HL-60/S4 (cell line): ENCODE results near the gene HS2ST1.
"Not testable (repeated sequence)": the region's sequence is repeated elsewhere in the genome, so short reads cannot be mapped to it uniquely, and the experiment has no call there.

Experiments
- in situ Hi-C: fragments of 300-500 bp; cut with MboI; formaldehyde crosslinking; loops from 2 replicates; pipeline ENCODE4 v1.14.3; 2022; ENCODE audit warnings: low sequenced_read_pairs

HS2ST1 gene

DNA sequence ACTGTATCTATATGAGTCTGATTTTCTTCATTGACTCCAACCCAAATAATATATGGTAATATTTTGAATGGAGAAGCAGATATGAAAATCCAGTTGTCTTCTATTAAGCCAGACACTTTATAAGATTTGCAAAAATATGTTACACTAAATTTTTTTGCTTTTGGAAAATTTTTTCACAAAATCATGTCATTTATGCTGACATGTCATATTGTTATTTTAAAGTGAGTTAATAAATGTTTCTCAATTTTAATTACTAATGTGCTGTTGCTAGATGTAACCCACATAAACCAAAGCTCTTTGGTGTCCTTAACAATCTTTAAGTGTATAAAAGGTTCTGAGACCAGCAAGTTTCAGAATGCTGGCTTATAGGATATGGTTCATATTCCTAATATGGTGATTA, 142.5 kb downstream of the HS2ST1 start:
- in situ Hi-C loops = no loop called here

DNA sequence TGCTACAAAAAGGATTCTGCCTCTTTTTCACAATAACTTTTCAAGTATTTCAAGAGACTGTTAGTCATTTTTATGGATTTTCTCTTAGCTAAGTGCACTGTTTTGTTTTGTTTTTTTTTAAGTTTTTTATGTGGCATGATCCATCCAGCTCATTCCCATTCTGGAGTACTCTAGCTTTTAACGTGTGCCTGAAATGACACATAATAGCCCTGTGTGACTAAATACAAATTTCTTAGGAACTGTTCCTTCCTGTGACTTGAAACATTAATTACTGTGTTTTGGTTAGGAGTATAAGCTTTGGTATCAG, 143.9 kb downstream of the HS2ST1 start:
- in situ Hi-C loops = no loop called here

DNA sequence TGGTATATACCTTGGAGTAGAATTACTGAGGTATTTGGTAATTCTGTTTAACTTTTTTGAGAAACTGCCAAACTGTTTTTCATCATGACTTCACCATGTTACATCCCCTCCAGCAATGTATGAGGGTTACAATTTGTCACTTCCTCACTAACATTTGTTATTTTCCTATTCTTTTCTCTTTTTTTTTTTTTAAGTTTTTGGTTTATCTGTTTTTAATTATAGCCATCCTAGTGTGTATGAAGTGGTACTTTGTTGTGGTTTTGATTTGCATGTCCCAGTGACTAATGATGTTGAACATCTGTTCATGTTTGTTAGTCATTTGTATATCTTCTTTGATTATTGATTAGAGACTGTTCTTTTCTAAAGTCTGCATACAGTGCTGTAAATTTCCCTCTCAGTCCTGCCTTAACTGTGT, 147.3 kb downstream of the HS2ST1 start:
- in situ Hi-C loops = no loop called here

DNA sequence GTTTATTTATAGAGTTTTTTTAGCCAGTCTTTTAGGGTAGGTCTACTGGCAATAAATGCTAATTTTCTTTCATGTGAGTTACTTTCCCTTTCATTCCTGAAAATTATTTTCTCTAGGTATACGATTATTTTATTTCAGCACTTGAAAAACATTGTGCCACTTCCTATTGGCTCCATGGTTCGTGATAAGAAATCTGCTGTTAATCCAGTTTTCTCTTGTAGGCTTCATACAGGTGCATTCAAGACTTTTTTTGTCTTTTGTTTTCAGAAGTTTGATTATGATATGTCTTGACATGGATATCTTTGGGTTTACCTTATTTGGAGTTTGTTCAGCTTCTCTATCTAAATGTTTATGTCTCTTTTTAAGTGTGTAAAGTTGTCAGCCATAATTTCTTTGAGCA, 148.3 kb downstream of the HS2ST1 start:
- in situ Hi-C loops = no loop called here

DNA sequence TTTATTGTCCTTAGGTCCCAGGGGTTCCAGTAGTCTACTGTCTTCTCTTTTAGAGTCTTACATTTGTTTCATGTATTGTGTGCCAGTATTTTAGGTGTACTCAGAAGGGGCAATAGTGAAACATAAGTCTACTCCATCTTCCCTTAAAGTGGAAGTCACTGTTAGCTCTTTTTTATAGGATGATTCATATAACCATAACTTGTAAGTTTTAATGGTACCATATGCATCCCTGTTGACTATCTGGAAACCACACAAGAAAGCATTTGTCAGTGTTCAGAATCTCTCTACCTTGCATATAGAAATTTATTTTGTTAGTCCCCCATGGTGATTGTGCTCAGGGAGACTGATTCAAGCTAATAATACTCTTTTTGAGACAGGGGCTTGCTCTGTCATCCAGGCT, 149.9 kb downstream of the HS2ST1 start:
- in situ Hi-C loops = no loop called here

DNA sequence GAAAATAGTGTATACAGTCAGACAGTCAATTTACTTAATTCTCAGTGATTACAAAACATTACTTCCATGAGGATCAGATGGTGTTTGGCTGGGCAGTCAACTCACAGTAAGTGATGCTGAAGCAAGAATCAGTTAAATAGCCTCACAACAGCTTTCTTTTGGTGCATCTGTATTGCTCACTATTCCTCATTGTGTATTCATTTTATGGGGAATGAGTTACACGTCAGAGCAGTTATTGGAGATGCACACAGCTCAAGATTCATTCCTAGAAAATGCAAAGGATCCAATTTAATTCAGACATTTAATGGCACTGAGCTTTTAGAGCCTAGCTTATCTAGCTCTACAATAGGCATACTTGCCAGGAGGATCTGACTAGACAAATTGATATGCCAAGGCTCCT, 150.6 kb downstream of the HS2ST1 start:
- in situ Hi-C loops = no loop called here

DNA sequence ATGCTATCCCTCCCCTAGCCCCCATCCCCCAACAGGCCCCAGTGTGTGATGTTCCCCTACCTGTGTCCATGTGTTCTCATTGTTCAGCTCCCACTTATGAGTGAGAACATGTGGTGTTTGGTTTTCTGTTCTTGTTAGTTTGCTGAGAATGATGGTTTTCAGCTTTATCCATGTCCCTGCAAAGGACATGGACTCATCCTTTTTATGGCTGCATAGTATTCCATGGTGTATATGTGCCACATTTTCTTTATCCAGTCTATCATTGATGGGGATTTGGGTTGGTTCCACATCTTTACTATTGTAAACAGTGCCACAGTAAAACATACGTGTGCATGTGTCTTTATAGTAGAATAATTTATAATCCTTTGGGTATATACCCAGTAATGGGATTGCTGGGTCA, 152.3 kb downstream of the HS2ST1 start:
- in situ Hi-C loops = not testable (repeated sequence)

DNA sequence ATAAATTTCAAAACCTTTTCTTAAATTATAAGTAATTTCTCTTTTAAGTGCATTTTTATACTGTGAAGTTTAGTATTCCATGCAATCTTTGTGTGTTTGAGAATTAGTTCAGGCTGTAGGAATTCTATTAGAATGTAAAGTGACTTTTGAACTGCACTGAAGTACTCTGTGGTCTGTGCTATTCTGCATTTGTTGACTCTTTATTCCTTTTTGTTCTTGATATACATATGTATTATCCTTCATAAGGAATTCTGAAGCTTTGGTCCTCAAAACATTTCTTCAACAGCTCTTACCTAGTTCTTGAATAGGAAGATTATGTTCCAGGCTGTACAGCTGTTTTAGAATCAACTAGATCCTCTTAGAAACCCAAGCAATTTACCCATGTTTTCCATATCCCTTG, 158.0 kb downstream of the HS2ST1 start:
- in situ Hi-C loops = no loop called here

DNA sequence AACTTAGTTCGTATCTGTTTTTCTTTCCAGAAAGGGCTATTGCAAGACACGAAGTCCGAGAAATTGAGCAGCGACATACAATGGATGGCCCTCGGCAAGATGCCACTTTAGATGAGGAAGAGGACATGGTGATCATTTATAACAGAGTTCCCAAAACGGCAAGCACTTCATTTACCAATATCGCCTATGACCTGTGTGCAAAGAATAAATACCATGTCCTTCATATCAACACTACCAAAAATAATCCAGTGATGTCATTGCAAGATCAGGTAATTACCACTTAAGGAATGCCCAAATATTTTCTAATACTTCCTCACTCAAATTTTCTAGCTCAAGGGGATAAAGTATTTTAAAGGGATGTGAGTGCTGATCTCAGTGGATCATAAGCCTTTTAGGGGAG, 158.5 kb downstream of the HS2ST1 start:
- in situ Hi-C loops = no loop called here

DNA sequence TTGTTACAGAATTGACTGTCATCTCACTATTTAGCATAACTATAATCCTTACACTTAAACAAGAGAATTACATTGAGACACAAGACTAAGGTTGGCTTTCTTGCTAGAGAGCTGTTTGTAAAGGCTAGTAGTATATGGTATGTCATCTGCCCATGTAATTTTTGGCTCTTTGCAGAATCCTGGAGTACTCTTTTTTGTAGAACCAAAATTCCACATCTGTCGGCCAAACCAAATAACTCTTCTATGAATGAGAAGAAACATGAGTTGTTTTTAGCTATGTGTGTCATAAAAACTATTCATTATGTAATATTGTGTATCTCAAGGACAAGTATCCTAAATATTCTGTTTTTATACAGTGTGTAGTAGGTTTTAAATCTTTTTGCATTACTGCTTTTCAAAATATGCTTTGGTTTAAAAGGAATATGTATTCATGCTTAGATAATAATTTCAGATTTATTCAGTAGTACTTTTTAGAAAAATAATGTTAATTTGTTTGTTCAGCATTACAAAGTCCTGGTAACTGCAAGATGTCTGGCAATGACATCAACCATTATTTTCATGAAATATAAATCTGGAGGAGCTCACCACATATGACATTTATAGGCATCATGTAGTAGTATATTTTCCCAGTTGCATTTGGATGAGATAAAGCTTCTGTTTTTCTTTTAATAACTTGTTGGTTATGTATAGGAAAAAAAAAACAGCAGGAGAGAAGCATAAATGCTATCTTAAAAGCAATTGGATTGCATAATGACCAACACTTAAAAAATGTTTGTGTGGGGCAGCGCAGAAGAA, 159.8 kb downstream of the HS2ST1 start:
- in situ Hi-C loops = no loop called here

DNA sequence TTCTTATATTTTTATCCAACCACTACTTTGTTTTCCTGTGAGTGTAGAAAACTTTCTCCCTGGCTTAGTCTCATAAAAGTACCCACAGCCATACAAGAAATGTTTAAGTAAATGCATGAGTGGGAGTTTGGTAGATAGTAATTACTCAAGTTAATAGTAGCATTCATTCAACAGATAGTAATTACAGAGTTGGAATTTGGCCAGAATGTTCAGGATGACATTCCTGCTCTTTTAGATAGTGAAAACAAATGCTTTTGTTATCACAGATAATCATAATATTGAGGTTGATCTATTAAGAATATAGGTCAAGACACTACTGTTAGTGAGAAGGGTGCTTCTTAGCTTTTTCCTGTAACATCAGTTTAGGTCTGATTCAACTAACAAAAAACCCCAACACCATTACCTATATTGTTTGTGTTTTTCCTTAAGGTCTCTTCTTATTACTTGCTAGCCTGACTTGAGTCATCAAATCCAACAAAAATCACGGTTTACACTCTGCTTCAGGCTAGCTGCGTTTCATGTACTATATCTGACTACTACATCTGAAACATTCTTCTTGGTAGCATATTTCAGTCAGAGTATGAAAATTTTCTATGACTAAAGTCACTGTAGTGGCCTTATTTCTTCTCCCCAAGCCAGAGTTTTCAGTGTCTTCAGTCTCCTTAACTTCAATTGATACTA, 163.7 kb downstream of the HS2ST1 start:
- in situ Hi-C loops = loop anchor here (25.0 kb wide), 1 partner anchor 241 kb away; no protein-coding TSS in a partner anchor

DNA sequence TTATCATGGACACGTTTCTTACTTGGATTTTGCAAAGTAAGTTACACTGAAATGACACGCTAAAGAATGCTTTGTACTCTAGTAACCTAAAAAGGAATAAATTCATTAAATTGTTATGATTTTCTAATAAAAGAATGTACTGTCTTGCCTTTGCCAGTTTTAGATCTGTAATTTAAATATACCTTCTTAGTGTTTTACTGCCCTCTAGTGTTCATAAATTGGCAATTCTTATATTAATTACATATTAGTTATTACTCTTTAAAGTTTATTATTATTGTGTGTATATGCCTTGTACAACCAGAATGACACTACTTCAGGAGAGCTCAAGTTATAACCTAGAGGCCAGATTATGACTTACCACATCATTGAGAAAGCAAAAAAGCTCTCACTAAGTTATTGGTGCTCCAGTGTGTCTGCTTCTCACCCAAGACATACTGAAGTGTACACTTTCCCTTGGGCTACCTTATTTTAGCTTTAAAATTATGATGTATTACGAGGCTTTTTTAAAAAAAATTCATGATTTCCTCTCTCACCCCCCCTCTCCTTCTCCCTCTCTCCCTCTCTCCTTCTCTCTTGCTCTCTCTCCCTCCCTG, 169.9 kb downstream of the HS2ST1 start:
- in situ Hi-C loops = loop anchor here (25.0 kb wide), 1 partner anchor 247 kb away; no protein-coding TSS in a partner anchor

DNA sequence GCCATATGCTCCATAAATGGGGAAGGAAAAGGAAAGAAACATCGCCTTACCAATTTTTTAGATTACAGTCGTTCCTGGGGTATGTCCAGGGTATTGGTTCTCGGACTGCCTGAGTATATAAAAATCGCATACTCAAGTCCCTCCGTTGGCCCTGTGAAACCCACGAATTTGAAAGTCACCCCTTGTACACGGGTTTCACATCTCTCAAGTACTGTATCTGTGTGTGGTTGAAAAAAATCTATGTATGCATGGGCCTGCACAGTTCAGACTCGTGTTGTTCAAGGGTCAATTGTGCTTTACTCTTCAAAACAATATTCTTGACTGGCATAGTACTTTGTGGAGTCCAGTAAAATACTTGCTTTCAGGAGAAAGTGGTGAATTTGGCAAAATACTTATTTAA, 171.7 kb downstream of the HS2ST1 start:
- in situ Hi-C loops = loop anchor here (25.0 kb wide), 1 partner anchor 249 kb away; no protein-coding TSS in a partner anchor

DNA sequence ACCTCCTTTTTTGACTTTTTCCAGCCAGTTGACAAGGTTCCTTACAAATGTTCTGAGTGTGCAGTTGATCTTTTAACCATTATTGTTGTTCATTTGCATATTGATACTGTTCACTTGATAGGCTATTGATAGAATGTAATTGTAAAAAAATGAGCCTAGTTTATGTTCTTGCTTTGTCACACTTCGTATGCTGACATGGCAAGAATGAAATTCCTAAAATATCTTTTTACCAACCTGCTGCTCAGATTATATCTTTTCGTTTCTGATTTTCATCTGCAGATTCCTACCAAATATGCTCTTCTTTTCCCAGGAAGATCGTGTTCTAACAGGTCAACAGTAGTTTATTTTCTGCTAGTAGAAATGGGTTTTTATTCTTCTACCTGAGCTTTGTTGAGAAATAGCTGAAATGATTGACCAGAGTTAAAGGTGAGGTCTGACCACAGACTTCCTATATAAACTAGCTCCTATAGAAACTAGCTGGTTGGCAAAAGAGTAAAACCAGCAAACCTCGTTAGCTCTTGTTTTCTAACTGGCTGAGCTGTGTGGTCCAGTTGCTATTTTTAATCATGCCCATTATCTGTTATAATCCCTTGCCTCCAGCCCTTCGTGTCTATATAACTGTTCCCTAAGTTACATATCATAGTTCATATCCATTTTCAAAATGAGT, 174.8 kb downstream of the HS2ST1 start:
- in situ Hi-C loops = loop anchor here (25.0 kb wide), 1 partner anchor 252 kb away; no protein-coding TSS in a partner anchor

DNA sequence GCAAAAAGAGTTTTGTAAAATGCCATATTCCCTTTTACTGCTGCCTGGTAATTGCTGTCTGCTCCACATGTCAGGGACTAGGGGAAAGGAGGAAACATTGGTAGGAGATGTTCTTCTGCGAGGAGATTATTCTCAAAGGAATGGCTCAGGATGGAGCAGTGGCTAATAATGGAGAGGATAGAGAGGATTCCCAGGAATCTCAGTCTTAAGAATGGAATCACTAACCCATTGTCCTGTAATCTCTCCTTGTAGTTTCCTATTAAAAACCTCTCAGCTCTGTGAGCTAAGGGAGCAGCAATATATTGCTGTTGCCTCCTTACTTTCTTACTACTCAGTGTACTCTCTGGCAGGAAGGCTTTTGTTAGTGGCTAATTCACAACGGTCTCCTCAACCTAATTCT, 175.4 kb downstream of the HS2ST1 start:
- in situ Hi-C loops = loop anchor here (25.0 kb wide), 1 partner anchor 253 kb away; no protein-coding TSS in a partner anchor

DNA sequence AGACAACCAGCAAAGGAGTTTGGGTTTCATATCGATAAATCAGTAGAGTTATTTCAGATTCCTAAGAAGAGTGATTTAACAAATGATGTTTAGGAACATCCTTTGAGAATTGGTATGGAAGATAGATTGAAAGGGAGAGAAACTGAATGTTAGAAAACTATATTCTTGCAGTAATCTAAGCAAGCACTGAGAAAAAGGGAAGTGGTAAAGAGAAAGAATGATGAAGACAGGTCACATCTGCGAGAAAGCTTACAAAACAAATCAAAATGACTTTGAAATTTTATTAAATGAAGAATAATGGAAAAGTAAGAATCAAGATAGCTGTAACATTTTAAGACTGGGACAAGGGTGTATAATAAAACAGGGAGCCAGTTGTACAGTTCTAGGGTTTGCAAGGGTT, 177.0 kb downstream of the HS2ST1 start:
- in situ Hi-C loops = loop anchor here (25.0 kb wide), 1 partner anchor 254 kb away; no protein-coding TSS in a partner anchor

DNA sequence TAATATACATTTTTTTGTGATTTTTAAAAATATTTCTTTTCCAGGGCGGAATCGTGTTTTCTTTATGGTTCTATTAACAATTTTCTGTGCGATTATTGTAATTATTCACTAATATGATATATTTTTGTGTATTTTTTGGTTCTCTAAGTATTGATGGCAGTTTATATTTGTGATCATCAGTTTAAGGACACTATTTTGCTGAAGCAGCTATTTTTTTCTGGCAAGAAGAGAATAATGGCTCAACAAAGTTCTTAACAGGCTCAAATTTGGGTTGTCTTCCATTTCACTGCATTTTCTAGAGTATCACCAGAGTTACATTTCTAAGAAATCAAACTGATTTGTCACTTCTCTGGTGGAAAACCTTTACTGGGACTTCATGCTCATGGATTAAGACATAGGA, 178.4 kb downstream of the HS2ST1 start:
- in situ Hi-C loops = loop anchor here (25.0 kb wide), 1 partner anchor 256 kb away; no protein-coding TSS in a partner anchor

DNA sequence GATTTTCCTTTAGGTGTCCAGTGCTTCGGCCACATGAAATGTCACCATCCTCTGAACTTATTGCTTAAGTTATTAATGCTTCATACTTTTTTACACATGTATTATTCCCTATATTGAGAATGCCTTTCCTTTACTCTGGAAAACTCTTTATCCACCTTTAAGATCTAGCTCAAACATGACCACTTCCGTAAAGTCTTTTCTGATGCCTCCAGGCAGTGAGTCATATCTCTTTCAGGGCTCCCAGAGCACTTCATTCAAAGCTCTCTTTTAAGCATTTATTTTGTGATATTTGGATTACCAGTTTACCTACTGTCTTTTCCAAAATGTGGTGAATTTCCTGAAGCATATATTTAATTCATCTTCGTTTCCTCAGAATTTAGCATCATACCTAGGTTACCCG, 178.9 kb downstream of the HS2ST1 start:
- in situ Hi-C loops = loop anchor here (25.0 kb wide), 1 partner anchor 256 kb away; no protein-coding TSS in a partner anchor

DNA sequence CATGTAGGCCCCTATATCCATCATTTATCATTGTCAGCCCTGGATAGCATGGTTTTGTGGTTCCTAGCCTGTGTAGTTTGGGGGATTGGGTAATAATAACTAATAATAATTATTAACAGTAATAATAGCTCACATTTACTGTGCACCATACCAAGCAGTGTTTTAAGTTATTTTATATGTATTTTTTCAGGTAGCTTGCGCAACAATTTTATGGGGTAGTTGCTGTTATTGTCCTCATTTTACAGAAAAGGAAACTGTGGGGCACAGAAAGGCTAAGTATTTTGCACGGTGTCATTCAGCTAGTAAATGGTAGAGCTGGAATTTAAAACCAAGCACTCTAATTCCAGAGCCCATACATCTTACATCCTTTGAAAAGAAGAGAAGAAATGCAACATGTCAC, 179.8 kb downstream of the HS2ST1 start:
- in situ Hi-C loops = loop anchor here (25.0 kb wide), 1 partner anchor 257 kb away; no protein-coding TSS in a partner anchor

DNA sequence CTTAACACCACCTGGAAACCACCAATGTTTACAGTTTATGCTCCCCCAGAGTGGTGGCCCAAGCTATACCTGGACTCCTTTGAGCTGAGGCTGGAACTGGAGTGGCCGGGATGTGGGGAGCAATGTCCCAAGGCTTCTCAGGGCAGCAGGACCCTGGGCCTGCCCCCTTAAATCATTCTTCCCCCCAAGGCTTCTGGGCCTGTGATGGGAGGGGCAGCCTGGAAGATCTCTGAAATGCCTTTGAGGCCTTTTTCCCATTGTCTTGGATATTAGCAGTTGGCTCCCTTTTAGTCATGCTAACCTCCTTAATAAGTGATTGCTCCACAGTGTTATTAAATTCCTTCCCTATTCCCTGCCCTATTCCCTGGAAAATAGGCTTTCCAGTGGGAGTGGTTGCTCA, 185.8 kb downstream of the HS2ST1 start:
- in situ Hi-C loops = no loop called here

DNA sequence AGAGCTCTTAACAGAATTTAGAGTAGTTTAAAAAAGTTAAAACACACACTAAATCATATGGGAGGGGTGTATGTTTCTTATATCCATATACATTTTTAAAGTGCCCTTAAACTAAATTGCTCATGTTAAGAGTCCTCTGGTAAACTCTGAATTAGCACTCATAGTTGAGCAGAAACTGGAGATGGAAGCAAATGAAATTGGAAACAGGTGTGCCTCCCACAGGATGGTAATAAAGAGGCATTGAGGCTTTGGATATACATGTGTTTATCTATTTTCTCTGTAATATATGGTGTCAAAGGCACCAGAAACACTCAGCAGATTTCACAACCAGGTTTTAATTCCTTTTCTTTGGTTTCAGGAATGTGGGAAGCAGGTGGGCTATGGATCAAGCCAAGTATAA, 188.6 kb downstream of the HS2ST1 start:
- in situ Hi-C loops = no loop called here
